Measurements from ENCODE around the gene RGS7.

RGS7 gene

GRCh38 chr1:241357366-241358340 is 648 bp upstream of the RGS7 start:
- no peak overlapping the region for H3K4me3 ChIP-seq (ENCODE audit: low read depth, low read length)
- DNase-seq (ENCODE audit: low read depth) = no peak
- TF ChIP-seq CTCF (IDR thresholded peaks at IDR 0.05; ENCODE audit: low read depth, low read length, missing control alignments) = no peak

GRCh38 chr1:241356187-241356518 is 852 bp downstream of the RGS7 start:
- H3K4me3 ChIP-seq (ENCODE audit: low read depth, low read length) = no peak overlapping the region
- no peak for DNase-seq (ENCODE audit: low read depth)
- TF ChIP-seq CTCF (IDR thresholded peaks at IDR 0.05; ENCODE audit: low read depth, low read length, missing control alignments) = no peak

GRCh38 chr1:241355311-241356010 is 1.5 kb downstream of the RGS7 start:
- DNase-seq (ENCODE audit: low read depth) = no peak
- no peak overlapping the region for H3K4me3 ChIP-seq (ENCODE audit: low read depth, low read length)
- no peak for TF ChIP-seq CTCF (IDR thresholded peaks at IDR 0.05; ENCODE audit: low read depth, low read length, missing control alignments)

GRCh38 chr1:241352401-241352800 is 4.6 kb downstream of the RGS7 start:
- no peak for DNase-seq (ENCODE audit: low read depth)
- H3K4me3 ChIP-seq (ENCODE audit: low read depth, low read length) = no peak overlapping the region
- no peak for TF ChIP-seq CTCF (IDR thresholded peaks at IDR 0.05; ENCODE audit: low read depth, low read length, missing control alignments)

GRCh38 chr1:241351841-241352240 is 5.2 kb downstream of the RGS7 start:
- no peak for TF ChIP-seq CTCF (IDR thresholded peaks at IDR 0.05; ENCODE audit: low read depth, low read length, missing control alignments)
- no peak overlapping the region for H3K4me3 ChIP-seq (ENCODE audit: low read depth, low read length)
- DNase-seq (ENCODE audit: low read depth) = no peak

GRCh38 chr1:241343956-241344355 is 13.0 kb downstream of the RGS7 start:
- no peak for DNase-seq (ENCODE audit: low read depth)
- TF ChIP-seq CTCF (IDR thresholded peaks at IDR 0.05; ENCODE audit: low read depth, low read length, missing control alignments) = no peak
- H3K4me3 ChIP-seq (ENCODE audit: low read depth, low read length) = no peak overlapping the region
